Aorta (tissue), 5 donors: ENCODE data around the gene C15orf39. TPM values are rescaled to one million over a fixed set of nuclear protein-coding genes. Genes with fewer than 3 reads are reported as not detected.

ENCODE experiments used
- ATAC-seq: fragments of 200-7000 bp; cut with Tn5 transposase; one replicate; pipeline ENCODE4 v1.9.1; 2022; ENCODE audit warnings: moderate library complexity; ENCODE audit not compliant: low FRiP score
- DNase-seq, 2 donors: peaks; one replicate each; pipeline ENCODE4 v3.0.0-alpha.2; 2020
- H3K27ac ChIP-seq, 2 donors: one replicate each; pipeline ENCODE4 v1.5.1; 2013; ENCODE audit warnings: low read length in 2 of 2, mild to moderate bottlenecking in 2 of 2, moderate library complexity in 2 of 2, control low read depth in 1 of 2, inconsistent platforms in 1 of 2, low read depth in 1 of 2
- H3K27me3 ChIP-seq, 2 donors: one replicate each; pipeline ENCODE4 v1.6.1; 2013; ENCODE audit warnings: control low read depth in 1 of 2, low read length in 1 of 2, mild to moderate bottlenecking in 1 of 2, moderate library complexity in 1 of 2; ENCODE audit not compliant: insufficient read depth in 2 of 2, control insufficient read depth in 1 of 2
- H3K36me3 ChIP-seq, 2 donors: one replicate each; pipeline ENCODE4 v1.6.1; 2013; ENCODE audit warnings: control low read depth in 1 of 2, low read length in 1 of 2, mild to moderate bottlenecking in 1 of 2; ENCODE audit not compliant: insufficient read depth in 2 of 2, control insufficient read depth in 1 of 2
- H3K4me1 ChIP-seq, 2 donors: one replicate each; pipeline ENCODE4 v1.6.1; 2013; ENCODE audit warnings: low read length in 2 of 2, control low read depth in 1 of 2, mild to moderate bottlenecking in 1 of 2, moderate library complexity in 1 of 2; ENCODE audit not compliant: insufficient read depth in 2 of 2, control insufficient read depth in 1 of 2
- H3K4me3 ChIP-seq, 2 donors: one replicate each; pipeline ENCODE4 v1.5.1; 2013; ENCODE audit warnings: low read length in 2 of 2, control low read depth in 1 of 2, mild to moderate bottlenecking in 1 of 2
- H3K9me3 ChIP-seq: one replicate; pipeline ENCODE4 v1.6.1; 2013; ENCODE audit warnings: mild to moderate bottlenecking, low read length; ENCODE audit not compliant: control insufficient read depth
- WGBS, 2 donors: extraction: QIAGEN DNeasy Blood & Tissue Kit; methylation state at CpG; one replicate each; pipeline ENCODE4 v1.1.7; 2013; 5-methylcytosine and 5-hydroxymethylcytosine counted together
- intact Hi-C, 2 donors: fragments of 100-400 bp; cut with DNase I; formaldehyde crosslinking; loops; one replicate each; pipeline versions ENCODE4 v1.14.2 to v1.15.0; 2022
- polyA plus RNA-seq, 2 donors: library from polyadenylated mRNA; stranded (reverse); fragments of 200-250 nt; gene quantifications; one replicate each; pipeline ENCODE4 v1.2.3, GENCODE V29; 2013
- total RNA-seq, 2 donors: library from RNA; stranded (reverse); fragmentation: NEBNext Ultra II Directional; extraction: Animal tissue kit (Norgen Biotek cat#: 25700); gene quantifications; one replicate each; pipeline ENCODE4 v1.2.1, GENCODE V29; 2021
- donor health status: healthy with polysubstance abuse.
- donor health status: Bipolar disorder and iron deficiency.
- donor health status: DM: no; HTN: no; CAD: no.
- donor health status: DM: no; HTN: no; CAD: no.
- donor health status: DM: yes; HTN: yes; CAD: no.

C15orf39 gene
- total and polyA plus RNA-seq, 4 donors = 8.1 to 26.8 (median 16.6) TPM

DNA sequence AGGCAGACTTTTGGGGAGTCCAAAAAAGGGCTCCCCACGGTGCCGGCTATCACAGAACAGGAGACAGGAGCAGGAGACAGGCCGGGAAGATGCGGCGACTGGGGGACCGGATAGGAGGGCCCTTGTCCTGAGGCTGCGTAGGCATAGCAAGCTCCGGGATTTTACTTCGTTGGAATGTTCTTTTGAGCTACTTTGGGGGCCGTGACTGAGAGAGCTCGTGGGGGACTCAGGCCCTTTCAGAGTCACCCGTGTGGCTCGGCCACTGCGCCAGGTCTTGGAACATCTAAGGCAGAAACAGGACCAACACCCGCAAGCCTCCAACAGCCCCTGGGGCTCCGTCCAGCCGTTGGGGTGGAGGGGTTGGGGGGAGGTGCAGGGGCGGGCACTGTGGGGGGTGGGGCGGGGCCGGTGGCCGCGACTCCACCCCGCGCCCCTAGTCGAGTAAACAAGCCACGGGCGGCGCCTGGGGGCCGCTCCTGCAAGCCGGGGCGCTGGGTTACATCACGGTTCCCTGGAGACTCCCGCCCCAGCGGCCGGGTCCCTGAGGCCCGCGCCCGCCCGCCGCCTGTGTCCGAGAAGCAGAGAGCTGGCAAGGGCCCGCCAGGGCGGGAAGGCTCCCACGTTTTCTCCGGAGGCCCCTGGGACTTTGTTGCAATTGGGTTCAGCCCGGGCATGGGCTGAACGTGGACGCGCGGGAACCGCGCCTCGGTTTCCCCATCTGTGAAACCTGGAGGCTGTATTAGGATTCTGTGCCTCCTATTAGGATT is 23.3 kb upstream of the C15orf39 start:
- DNase-seq (peak in 1 of 2 donors; percentile 84), ATAC-seq (peak; percentile 48)
- Histone ChIP-seq H3K4me3 (peak overlapping the region in 1 of 2 donors; percentile 23), H3K36me3 (no peaks in the 10 kb centered on the region), H3K27me3 (no peaks in the 10 kb centered on the region), H3K4me1 (peaks cover 0 to 2% of the 10 kb centered on the region in 2 donors), H3K9me3 (no peaks in the 10 kb centered on the region), H3K27ac (peak overlapping the region in 1 of 2 donors; percentile 43)
- intact Hi-C loops = no loop called here
- 3 to 5% methylated on average over 33 to 53 of the region's 53 CpGs for WGBS, 2 donors

DNA sequence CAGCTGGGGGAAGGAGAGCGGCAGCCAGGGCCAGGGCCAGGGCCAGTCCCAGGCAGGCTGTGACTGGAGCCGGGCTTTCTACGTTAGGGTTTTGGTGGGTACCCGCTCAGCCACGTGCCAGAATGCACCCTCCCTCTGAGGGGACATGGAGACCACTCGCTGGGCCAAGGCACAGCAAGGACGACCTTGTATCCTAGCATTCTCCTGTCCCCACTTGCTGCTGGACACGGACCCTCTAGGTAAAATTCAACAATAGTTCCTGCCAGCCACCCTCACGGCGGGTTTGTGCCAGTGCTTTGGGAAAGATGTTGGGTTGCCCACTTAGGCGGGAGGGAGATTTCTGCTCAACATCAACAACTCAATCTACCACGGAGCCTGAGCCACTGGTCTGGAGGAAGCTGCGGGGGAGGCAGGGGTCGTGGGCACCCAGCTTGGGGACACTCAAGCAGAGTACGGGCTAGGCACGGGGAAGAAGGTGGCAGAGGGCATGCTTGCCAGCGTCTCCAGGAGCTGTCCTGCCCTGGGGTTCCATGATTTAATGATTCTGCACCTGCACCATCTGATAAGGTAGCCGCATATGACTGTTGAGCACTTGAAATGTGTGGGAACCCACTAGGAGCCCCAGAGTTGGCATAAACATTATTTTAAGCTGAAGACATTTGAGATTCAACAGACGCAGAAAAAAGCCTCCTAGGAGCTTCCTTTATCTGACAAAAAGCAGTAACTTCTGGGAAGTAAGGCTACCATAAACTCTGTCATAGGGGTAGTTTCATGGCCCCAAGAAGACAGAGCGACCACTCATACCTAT is 22.5 kb upstream of the C15orf39 start:
- H3K4me3 ChIP-seq = peak overlapping the region in 1 of 2 donors; percentile 23
- no peaks in the 10 kb centered on the region for H3K9me3 ChIP-seq
- DNase-seq (peak in 1 of 2 donors; percentile 67), ATAC-seq (peak; percentile 9)
- H3K27me3 ChIP-seq = no peaks in the 10 kb centered on the region
- H3K36me3 ChIP-seq = no peaks in the 10 kb centered on the region
- H3K4me1 ChIP-seq = peaks cover 0 to 2% of the 10 kb centered on the region in 2 donors
- WGBS, 2 donors = 28 to 34% methylated on average over 20 of the region's 20 CpGs
- intact Hi-C loops = no loop called here
- no peak overlapping the region for H3K27ac ChIP-seq

DNA sequence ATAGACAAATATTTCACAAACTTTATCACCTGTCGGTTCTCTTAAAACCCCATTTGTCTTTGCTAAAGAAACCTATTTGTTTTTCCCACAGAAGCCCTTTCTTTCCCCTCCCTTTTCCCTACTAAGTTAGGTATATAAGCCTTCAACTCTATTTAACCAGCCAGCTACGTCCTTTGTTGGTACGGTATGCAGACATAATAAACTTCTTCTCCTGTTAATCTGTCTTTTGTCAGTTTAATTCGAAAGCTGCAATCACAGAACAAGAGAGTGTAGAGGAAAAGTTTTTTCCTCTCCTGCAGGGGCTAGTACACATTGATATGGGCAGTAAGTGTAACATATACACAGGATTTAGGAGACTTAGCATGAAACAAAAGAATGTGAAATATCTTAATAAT is 21.9 kb upstream of the C15orf39 start:
- no peaks in the 10 kb centered on the region for H3K27me3 ChIP-seq
- 47% methylated on average over 4 of the region's 4 CpGs for WGBS, 2 donors
- H3K27ac ChIP-seq = no peak overlapping the region
- intact Hi-C loops = no loop called here
- peaks cover 0 to 2% of the 10 kb centered on the region in 2 donors for H3K4me1 ChIP-seq
- ATAC-seq = no peak
- DNase-seq = no peak
- H3K4me3 ChIP-seq = no peak overlapping the region
- H3K9me3 ChIP-seq = no peaks in the 10 kb centered on the region
- no peaks in the 10 kb centered on the region for H3K36me3 ChIP-seq

DNA sequence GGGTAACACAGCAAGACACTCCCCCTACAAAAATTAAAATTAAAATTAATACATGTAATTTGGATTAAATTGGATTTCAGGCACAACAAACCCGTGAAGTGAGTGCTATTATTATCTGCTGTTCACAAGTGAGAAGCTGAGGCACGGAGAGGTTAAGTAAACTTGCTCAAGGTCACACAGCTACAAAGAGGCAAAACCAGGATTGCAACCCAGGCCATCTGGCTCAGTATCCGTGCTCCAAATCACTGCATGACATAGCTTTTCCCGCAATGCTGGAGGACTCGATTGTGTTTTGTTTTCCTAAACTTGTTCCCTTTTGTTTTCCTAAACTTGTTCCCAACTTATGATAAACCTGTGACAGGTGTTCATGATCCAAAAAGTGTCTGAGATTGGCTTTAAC is 19.9 kb upstream of the C15orf39 start:
- intact Hi-C loops = no loop called here
- Histone ChIP-seq H3K36me3 (no peaks in the 10 kb centered on the region), H3K4me1 (no peaks in the 10 kb centered on the region), H3K4me3 (no peak overlapping the region), H3K27me3 (no peaks in the 10 kb centered on the region), H3K9me3 (no peaks in the 10 kb centered on the region), H3K27ac (no peak overlapping the region)
- ATAC-seq (no peak), DNase-seq (no peak)
- 19 to 22% methylated on average over 5 of the region's 5 CpGs for WGBS, 2 donors

DNA sequence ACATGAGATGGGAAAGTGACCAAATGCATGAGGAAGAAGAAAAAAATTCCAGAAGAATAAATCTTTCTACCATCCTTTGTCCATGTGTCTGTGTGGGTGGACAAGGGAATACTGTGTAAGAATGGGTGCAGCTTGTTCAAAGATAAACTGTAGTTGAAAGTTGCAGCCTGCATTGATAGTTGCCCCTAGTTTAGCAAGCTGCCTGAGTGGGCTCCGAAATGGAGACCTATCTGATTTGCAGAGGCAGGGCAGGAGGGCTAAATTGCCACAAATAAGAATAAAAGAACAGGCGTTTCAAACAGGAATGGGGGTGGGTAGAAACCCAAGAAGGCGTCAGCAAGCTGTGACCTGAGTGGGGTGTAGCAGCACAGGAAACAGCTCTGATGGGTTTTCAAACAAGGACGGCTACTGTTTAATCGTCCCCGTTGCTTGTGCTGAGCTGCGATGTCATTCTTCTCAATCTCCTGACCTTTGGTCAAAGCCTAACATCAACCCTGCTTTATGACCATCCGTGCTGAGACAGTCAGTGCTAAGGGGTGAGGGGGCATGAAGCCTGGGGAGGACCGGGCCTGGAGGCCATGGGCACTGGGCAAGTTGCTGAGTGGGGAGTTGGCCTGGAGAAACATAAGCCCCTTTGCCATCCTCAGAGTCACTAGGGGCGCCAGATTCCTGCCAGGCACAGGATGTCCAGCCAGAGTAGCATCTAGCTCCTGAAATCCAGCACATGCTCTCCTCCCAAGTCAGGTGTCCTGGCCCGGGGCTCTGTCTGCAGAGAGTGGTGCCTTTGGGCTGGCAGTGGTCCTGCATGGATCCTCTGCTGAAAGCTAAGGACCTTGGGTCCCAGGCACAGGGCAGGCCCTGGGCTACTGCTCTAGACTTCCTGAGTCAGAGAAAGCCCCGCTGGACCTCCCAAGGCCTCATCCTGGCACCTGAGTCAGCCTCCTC is 19.2 kb upstream of the C15orf39 start:
- no peaks in the 10 kb centered on the region for H3K27me3 ChIP-seq
- 76 to 79% methylated on average over 12 of the region's 12 CpGs for WGBS, 2 donors
- no peaks in the 10 kb centered on the region for H3K36me3 ChIP-seq
- intact Hi-C loops = no loop called here
- no peaks in the 10 kb centered on the region for H3K9me3 ChIP-seq
- DNase-seq (peak in 1 of 2 donors; percentile 71), ATAC-seq (no peak)
- H3K4me1 ChIP-seq = no peaks in the 10 kb centered on the region
- H3K4me3 ChIP-seq = no peak overlapping the region
- no peak overlapping the region for H3K27ac ChIP-seq

DNA sequence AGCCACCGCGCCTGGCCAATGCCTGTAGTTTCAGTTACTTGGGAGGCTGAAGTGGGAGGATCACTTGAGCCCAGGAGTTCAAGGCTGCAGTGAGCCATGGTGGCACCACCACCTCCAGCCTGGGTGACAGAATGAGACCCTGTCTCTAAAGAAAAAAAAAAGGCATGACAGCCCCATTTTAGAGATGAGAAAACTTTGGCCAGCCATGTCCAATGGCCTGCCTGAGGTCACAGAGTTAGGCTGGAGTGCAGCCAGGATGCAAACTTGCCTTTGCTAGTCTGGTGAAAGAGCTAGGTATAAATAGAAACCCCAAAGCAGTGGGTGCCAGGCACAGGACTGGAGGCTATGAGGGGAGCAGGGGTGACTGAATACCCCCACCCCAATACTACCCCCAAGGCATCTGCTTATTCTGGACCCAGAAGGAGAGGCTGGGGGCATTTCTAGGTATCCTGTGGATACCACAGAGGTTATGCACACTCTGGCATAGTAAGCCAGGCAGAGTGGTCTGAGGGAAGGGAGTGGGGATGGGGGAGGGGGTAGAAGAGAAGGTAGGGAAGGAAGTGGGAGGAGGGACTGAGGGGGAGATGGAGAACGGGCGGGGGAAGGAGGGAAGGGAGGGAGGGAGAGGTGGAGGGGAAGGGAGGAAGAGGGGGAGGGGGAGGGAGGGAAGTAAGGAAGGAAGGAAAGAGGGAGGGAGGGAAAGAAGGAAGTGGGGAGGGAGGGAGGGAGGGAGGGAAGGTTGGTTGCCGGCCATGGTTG is 16.2 kb upstream of the C15orf39 start:
- no peaks in the 10 kb centered on the region for H3K4me1 ChIP-seq
- no peaks in the 10 kb centered on the region for H3K27me3 ChIP-seq
- no peak for ATAC-seq
- intact Hi-C loops = no loop called here
- WGBS, 2 donors = 73 to 84% methylated on average over 3 to 5 of the region's 5 CpGs
- no peaks in the 10 kb centered on the region for H3K9me3 ChIP-seq
- H3K27ac ChIP-seq = no peak overlapping the region
- H3K36me3 ChIP-seq = no peaks in the 10 kb centered on the region
- DNase-seq = peak in 1 of 2 donors; percentile 39
- H3K4me3 ChIP-seq = no peak overlapping the region

DNA sequence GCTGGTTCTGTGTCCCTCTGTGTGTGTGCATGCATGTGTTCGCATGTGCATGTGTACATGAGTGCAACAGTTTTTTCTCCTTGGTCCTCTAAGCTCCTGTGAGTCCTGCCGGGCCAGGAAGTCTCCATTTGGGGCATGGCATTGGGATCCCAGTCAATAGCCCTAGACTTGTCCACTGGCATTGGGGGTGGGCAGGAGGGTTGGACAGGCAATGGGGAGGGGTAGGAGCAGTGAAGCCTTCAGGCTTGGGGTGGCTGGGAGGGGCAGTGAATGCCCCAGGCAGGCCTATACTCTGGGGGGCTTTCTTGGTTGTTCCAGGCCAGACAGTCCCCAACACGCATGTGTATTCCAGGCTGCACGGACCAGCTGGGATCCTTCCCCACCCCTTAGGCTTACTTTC is 15.6 kb upstream of the C15orf39 start:
- 75 to 90% methylated on average over 4 of the region's 4 CpGs for WGBS, 2 donors
- no peaks in the 10 kb centered on the region for H3K9me3 ChIP-seq
- DNase-seq (peak; percentile 27 to 46), ATAC-seq (no peak)
- H3K27ac ChIP-seq = no peak overlapping the region
- H3K4me3 ChIP-seq = no peak overlapping the region
- intact Hi-C loops = no loop called here
- H3K36me3 ChIP-seq = no peaks in the 10 kb centered on the region
- H3K27me3 ChIP-seq = no peaks in the 10 kb centered on the region
- no peaks in the 10 kb centered on the region for H3K4me1 ChIP-seq

DNA sequence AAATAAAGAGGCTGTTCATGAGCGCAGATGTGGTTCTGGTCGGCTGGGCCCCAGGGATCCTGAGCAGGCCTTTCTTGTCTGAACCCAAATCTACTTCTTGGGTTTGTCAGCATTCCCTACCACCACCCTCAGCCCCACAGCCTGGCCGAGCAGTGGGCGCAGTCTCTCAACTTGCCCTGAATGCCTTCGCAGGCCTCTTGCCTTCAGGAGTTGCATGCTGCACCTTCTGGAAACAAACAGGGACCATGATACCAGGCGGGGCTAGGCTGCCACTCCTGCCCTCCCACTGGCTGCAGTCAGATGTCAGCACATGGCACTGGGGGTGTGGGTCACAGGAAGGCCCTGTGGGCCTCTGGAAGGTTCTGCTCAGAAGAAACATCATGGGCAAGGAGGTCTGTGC is 13.2 kb upstream of the C15orf39 start:
- no peaks in the 10 kb centered on the region for H3K27me3 ChIP-seq
- no peaks in the 10 kb centered on the region for H3K36me3 ChIP-seq
- H3K4me3 ChIP-seq = no peak overlapping the region
- H3K4me1 ChIP-seq = no peaks in the 10 kb centered on the region
- WGBS, 2 donors = 94 to 95% methylated on average over 6 of the region's 6 CpGs
- intact Hi-C loops = no loop called here
- peak in 1 of 2 donors; percentile 52 for DNase-seq
- H3K27ac ChIP-seq = no peak overlapping the region
- no peaks in the 10 kb centered on the region for H3K9me3 ChIP-seq
- ATAC-seq = no peak
